C4-2B (cell line): ENCODE measurements around the gene OTOG.

Source experiments
- CTCF ChIP-seq: fragments of 450-650 bp; conservative IDR thresholded peaks from 2 replicates; pipeline ENCODE4 v1.5.1; 2017; ENCODE audit warnings: mild to moderate bottlenecking
- ZFX ChIP-seq: fragments of 450-650 bp; IDR thresholded peaks from 2 replicates; pipeline ENCODE4 v1.6.1; 2017

DNA sequence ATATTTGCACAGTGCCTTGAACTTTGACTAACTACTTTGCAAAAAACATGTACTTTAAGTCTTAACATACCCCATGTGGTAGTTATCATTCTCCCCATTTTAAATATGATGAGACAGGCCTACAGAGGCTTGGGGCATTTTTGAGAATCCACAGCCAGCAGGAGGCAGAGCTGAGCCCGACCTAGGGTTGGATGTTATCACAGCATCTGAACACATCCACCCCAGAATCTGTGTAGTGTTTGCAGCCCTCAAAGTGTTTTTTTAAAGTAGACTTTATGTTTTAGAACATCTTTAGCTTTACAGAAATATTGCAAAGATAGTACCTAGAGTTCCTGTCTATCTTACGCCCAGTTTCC is 17.6 kb downstream of the OTOG start:
- peak; percentile 71 for TF ChIP-seq CTCF
- TF ChIP-seq ZFX = no peak
